WTC11 (cell line): Measurements from ENCODE around the gene SEH1L. TPM values are rescaled to one million over a fixed set of nuclear protein-coding genes. Genes with fewer than 3 reads are reported as not detected.

Source experiments
- ATAC-seq: fragments of 200-7000 bp; cut with Tn5 transposase; 2 replicates; pipeline ENCODE4 v1.10.0; 2021; ENCODE audit warnings: mild to moderate bottlenecking, moderate library complexity
- CTCF ChIA-PET: fragments of 300-600 bp; sonication (Branson Sonifier 250); formaldehyde crosslinking; loops from one replicate; lab custom pipeline; 2021; ENCODE audit warnings: antibody characterized with exemption; lab: Charles Lee
- POLR2A ChIA-PET: fragments of 350-600 bp; sonication (Branson Sonifier 250); formaldehyde crosslinking; loops from one replicate; lab custom pipeline; 2021; ENCODE audit warnings: antibody characterized with exemption; lab: Charles Lee
- DNase-seq: peaks from one replicate; pipeline ENCODE4 v3.0.0; 2021; ENCODE audit warnings: low spot score
- H3K27ac Mint-ChIP-seq: 2 replicates; pipeline ENCODE4 v1.8.0; 2021; ENCODE audit warnings: mixed read lengths
- H3K27me3 Mint-ChIP-seq: 2 replicates; pipeline ENCODE4 v1.8.0; 2021; ENCODE audit warnings: low read depth, mild to moderate bottlenecking, moderate library complexity, mixed read lengths
- H3K36me3 Mint-ChIP-seq: 2 replicates; pipeline ENCODE4 v1.8.0; 2021; ENCODE audit warnings: mixed read lengths
- H3K4me1 Mint-ChIP-seq: 2 replicates; pipeline ENCODE4 v1.8.0; 2022; ENCODE audit warnings: mixed read lengths
- H3K4me3 Mint-ChIP-seq: 2 replicates; pipeline ENCODE4 v1.8.0; 2021; ENCODE audit warnings: mild to moderate bottlenecking, moderate library complexity, mixed read lengths
- H3K9me3 Mint-ChIP-seq: 2 replicates; pipeline ENCODE4 v1.8.0; 2021; ENCODE audit warnings: mixed read lengths
- ELF4 ChIP-seq: sonication (generic); formaldehyde crosslinking; IDR thresholded peaks from 2 replicates; pipeline ENCODE4 v1.8.1; 2022; ENCODE audit warnings: low read depth, mild to moderate bottlenecking, moderate library complexity, missing genetic modification reagents
- ESRRA ChIP-seq: sonication (generic); formaldehyde crosslinking; IDR thresholded peaks from 2 replicates; pipeline ENCODE4 v1.8.1; 2022; ENCODE audit warnings: mild to moderate bottlenecking, missing genetic modification reagents, borderline replicate concordance
- FOXP1 ChIP-seq: sonication (generic); formaldehyde crosslinking; IDR thresholded peaks from 2 replicates; pipeline ENCODE4 v1.8.0; 2022; ENCODE audit warnings: missing genetic modification reagents, mild to moderate bottlenecking, moderate library complexity, borderline replicate concordance
- GABPB1 ChIP-seq: sonication (generic); formaldehyde crosslinking; IDR thresholded peaks from 2 replicates; pipeline ENCODE4 v1.8.1; 2023; ENCODE audit warnings: mild to moderate bottlenecking, missing genetic modification reagents
- IRF2 ChIP-seq: sonication (generic); formaldehyde crosslinking; IDR thresholded peaks from 2 replicates; pipeline ENCODE4 v1.8.0; 2022; ENCODE audit warnings: low read depth, missing genetic modification reagents, borderline replicate concordance
- MYBL2 ChIP-seq: sonication (generic); formaldehyde crosslinking; IDR thresholded peaks from 2 replicates; pipeline ENCODE4 v1.8.1; 2023; ENCODE audit warnings: mild to moderate bottlenecking, moderate library complexity, missing genetic modification reagents
- NFATC4 ChIP-seq: fragments of 250-450 bp; sonication (Bioruptor Pico); IDR thresholded peaks from 2 replicates; pipeline ENCODE4 v1.9.0; 2021; ENCODE audit warnings: mild to moderate bottlenecking
- NFYB ChIP-seq: sonication (generic); formaldehyde crosslinking; conservative IDR thresholded peaks from 2 replicates; pipeline ENCODE4 v1.8.0; 2022; ENCODE audit warnings: low read depth, missing genetic modification reagents
- TP53 ChIP-seq: sonication (generic); formaldehyde crosslinking; IDR thresholded peaks from 2 replicates; pipeline ENCODE4 v1.8.1; 2023; ENCODE audit warnings: mild to moderate bottlenecking, missing genetic modification reagents
- ZNF317 ChIP-seq: sonication (generic); formaldehyde crosslinking; IDR thresholded peaks from 2 replicates; pipeline ENCODE4 v1.8.1; 2023; ENCODE audit warnings: low read depth, mild to moderate bottlenecking, moderate library complexity, missing genetic modification reagents, borderline replicate concordance
- ZNF671 ChIP-seq: fragments of 250-450 bp; sonication (Bioruptor Pico); IDR thresholded peaks from 2 replicates; pipeline ENCODE4 v1.8.0; 2021; ENCODE audit warnings: mild to moderate bottlenecking
- total RNA-seq: library from RNA; stranded (reverse); gene quantifications from 3 replicates; pipeline ENCODE4 v1.2.3, GENCODE V29; 2021
- TF ChIP-seq, protein P1 (sequence below): sonication (generic); formaldehyde crosslinking; IDR thresholded peaks from 2 replicates; pipeline ENCODE4 v1.8.1; 2022; ENCODE audit warnings: missing genetic modification reagents, borderline replicate concordance
- TF ChIP-seq, protein P2 (sequence below): sonication (generic); formaldehyde crosslinking; IDR thresholded peaks from 2 replicates; pipeline ENCODE4 v1.8.1; 2023; ENCODE audit warnings: mild to moderate bottlenecking, missing genetic modification reagents, borderline replicate concordance
- TF ChIP-seq, protein P3 (sequence below): sonication (generic); formaldehyde crosslinking; IDR thresholded peaks from 2 replicates; pipeline ENCODE4 v1.8.1; 2022; ENCODE audit warnings: mild to moderate bottlenecking, missing genetic modification reagents, moderate library complexity, borderline replicate concordance
- TF ChIP-seq, protein P4 (sequence below): sonication (generic); formaldehyde crosslinking; IDR thresholded peaks from 2 replicates; pipeline ENCODE4 v1.8.0; 2023; ENCODE audit warnings: missing genetic modification reagents
- TF ChIP-seq, protein P5 (sequence below): sonication (generic); formaldehyde crosslinking; IDR thresholded peaks from 2 replicates; pipeline ENCODE4 v1.8.1; 2023; ENCODE audit warnings: mild to moderate bottlenecking, missing genetic modification reagents, moderate library complexity
- TF ChIP-seq, protein P6 (sequence below): fragments of 250-450 bp; sonication (Bioruptor Pico); IDR thresholded peaks from 2 replicates; pipeline ENCODE4 v1.9.0; 2021; ENCODE audit warnings: moderate library complexity, mild to moderate bottlenecking, inconsistent platforms, borderline replicate concordance
- TF ChIP-seq, protein P7 (sequence below): fragments of 250-450 bp; sonication (Bioruptor Pico); IDR thresholded peaks from 2 replicates; pipeline ENCODE4 v1.8.0; 2021; ENCODE audit warnings: mild to moderate bottlenecking
- TF ChIP-seq, protein P8 (sequence below): fragments of 200-600 bp; IDR thresholded peaks from 2 replicates; pipeline ENCODE4 v1.8.0; 2022; ENCODE audit warnings: antibody characterized with exemption

SEH1L gene
- total RNA-seq, 1 experiment from 2014 or later: 75.5 TPM

DNA sequence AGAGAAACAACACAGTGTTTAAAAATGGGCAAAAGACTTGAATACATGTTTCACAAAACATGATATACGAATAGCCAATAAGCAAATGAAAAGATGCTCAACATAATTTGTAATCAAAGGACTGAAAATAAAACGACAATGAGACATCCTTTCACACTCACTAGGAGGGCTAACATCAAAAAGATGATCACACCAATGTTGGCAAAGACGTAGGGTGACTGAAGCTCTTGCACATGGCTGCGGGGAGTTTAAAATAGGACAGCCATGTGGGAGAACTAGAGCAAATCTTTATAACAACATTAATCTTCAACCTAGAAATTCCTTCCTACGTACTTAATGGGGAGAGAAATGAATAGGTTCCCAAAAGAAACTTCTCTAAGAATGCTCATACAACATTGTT, 19.2 kb upstream of the SEH1L start (continued):
- TF ChIP-seq, protein P1, sequence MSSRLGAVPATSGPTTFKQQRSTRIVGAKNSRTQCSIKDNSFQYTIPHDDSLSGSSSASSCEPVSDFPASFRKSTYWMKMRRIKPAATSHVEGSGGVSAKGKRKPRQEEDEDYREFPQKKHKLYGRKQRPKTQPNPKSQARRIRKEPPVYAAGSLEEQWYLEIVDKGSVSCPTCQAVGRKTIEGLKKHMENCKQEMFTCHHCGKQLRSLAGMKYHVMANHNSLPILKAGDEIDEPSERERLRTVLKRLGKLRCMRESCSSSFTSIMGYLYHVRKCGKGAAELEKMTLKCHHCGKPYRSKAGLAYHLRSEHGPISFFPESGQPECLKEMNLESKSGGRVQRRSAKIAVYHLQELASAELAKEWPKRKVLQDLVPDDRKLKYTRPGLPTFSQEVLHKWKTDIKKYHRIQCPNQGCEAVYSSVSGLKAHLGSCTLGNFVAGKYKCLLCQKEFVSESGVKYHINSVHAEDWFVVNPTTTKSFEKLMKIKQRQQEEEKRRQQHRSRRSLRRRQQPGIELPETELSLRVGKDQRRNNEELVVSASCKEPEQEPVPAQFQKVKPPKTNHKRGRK (CRISPR knock-in tag): no peak
- TF ChIP-seq, protein P2, sequence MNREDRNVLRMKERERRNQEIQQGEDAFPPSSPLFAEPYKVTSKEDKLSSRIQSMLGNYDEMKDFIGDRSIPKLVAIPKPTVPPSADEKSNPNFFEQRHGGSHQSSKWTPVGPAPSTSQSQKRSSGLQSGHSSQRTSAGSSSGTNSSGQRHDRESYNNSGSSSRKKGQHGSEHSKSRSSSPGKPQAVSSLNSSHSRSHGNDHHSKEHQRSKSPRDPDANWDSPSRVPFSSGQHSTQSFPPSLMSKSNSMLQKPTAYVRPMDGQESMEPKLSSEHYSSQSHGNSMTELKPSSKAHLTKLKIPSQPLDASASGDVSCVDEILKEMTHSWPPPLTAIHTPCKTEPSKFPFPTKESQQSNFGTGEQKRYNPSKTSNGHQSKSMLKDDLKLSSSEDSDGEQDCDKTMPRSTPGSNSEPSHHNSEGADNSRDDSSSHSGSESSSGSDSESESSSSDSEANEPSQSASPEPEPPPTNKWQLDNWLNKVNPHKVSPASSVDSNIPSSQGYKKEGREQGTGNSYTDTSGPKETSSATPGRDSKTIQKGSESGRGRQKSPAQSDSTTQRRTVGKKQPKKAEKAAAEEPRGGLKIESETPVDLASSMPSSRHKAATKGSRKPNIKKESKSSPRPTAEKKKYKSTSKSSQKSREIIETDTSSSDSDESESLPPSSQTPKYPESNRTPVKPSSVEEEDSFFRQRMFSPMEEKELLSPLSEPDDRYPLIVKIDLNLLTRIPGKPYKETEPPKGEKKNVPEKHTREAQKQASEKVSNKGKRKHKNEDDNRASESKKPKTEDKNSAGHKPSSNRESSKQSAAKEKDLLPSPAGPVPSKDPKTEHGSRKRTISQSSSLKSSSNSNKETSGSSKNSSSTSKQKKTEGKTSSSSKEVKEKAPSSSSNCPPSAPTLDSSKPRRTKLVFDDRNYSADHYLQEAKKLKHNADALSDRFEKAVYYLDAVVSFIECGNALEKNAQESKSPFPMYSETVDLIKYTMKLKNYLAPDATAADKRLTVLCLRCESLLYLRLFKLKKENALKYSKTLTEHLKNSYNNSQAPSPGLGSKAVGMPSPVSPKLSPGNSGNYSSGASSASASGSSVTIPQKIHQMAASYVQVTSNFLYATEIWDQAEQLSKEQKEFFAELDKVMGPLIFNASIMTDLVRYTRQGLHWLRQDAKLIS (CRISPR knock-in tag): no peak
- TF ChIP-seq TP53 (no peak), IRF2 (CRISPR knock-in tag) (no peak)

DNA sequence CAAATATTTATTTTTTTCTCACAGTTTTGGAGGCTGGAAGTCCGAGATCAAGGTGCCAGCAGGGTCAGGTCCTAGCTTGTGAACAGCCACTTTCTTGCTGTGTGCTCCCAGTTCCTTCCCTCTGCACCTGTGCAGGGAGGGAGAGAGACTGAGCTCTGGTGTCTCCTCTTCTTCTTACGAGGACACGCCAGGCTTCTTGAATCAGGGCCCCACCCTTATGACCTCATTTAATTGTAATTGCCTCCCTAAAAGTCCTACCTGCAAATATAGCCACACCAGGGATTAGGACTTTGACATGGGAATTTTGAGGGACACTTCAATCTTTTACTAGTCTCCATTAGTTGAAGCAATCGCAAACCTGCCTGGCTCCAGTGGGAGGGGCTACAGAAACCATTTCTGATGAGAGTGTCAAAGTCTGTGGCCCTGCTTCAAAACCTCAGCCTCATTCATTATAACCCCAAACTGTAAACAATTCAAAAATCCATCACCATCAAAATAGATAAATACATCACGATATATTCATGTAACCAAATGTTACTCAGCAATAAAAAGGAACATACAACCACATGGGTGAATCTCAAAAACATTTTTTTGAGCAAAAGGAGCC, 18.2 kb upstream of the SEH1L start:
- H3K9me3 Mint-ChIP-seq: no peaks in the 10 kb centered on the region
- no peak overlapping the region for H3K4me3 Mint-ChIP-seq
- no peaks in the 10 kb centered on the region for H3K27me3 Mint-ChIP-seq
- H3K27ac Mint-ChIP-seq: no peak overlapping the region
- TF ChIP-seq MYBL2 (CRISPR knock-in tag) (no peak), ZNF671 (CRISPR knock-in tag) (no peak), NFATC4 (no peak), ESRRA (CRISPR knock-in tag) (no peak), GABPB1 (CRISPR knock-in tag) (no peak), ELF4 (CRISPR knock-in tag) (no peak), FOXP1 (CRISPR knock-in tag) (no peak), NFYB (CRISPR knock-in tag) (no peak), ZNF317 (CRISPR knock-in tag) (no peak)
- TF ChIP-seq, protein P3, sequence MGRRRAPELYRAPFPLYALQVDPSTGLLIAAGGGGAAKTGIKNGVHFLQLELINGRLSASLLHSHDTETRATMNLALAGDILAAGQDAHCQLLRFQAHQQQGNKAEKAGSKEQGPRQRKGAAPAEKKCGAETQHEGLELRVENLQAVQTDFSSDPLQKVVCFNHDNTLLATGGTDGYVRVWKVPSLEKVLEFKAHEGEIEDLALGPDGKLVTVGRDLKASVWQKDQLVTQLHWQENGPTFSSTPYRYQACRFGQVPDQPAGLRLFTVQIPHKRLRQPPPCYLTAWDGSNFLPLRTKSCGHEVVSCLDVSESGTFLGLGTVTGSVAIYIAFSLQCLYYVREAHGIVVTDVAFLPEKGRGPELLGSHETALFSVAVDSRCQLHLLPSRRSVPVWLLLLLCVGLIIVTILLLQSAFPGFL (CRISPR knock-in tag): no peak
- TF ChIP-seq, protein P4, sequence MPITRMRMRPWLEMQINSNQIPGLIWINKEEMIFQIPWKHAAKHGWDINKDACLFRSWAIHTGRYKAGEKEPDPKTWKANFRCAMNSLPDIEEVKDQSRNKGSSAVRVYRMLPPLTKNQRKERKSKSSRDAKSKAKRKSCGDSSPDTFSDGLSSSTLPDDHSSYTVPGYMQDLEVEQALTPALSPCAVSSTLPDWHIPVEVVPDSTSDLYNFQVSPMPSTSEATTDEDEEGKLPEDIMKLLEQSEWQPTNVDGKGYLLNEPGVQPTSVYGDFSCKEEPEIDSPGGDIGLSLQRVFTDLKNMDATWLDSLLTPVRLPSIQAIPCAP (CRISPR knock-in tag): no peak
- TF ChIP-seq, protein P5, sequence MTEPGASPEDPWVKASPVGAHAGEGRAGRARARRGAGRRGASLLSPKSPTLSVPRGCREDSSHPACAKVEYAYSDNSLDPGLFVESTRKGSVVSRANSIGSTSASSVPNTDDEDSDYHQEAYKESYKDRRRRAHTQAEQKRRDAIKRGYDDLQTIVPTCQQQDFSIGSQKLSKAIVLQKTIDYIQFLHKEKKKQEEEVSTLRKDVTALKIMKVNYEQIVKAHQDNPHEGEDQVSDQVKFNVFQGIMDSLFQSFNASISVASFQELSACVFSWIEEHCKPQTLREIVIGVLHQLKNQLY (CRISPR knock-in tag): no peak
- TF ChIP-seq, protein P6, sequence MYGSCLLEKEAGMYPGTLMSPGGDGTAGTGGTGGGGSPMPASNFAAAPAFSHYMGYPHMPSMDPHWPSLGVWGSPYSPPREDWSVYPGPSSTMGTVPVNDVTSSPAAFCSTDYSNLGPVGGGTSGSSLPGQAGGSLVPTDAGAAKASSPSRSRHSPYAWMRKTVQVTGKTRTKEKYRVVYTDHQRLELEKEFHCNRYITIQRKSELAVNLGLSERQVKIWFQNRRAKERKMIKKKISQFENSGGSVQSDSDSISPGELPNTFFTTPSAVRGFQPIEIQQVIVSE (CRISPR knock-in tag): no peak
- TF ChIP-seq, protein P7, sequence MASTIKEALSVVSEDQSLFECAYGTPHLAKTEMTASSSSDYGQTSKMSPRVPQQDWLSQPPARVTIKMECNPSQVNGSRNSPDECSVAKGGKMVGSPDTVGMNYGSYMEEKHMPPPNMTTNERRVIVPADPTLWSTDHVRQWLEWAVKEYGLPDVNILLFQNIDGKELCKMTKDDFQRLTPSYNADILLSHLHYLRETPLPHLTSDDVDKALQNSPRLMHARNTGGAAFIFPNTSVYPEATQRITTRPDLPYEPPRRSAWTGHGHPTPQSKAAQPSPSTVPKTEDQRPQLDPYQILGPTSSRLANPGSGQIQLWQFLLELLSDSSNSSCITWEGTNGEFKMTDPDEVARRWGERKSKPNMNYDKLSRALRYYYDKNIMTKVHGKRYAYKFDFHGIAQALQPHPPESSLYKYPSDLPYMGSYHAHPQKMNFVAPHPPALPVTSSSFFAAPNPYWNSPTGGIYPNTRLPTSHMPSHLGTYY (CRISPR knock-in tag): no peak
- TF ChIP-seq, protein P8, sequence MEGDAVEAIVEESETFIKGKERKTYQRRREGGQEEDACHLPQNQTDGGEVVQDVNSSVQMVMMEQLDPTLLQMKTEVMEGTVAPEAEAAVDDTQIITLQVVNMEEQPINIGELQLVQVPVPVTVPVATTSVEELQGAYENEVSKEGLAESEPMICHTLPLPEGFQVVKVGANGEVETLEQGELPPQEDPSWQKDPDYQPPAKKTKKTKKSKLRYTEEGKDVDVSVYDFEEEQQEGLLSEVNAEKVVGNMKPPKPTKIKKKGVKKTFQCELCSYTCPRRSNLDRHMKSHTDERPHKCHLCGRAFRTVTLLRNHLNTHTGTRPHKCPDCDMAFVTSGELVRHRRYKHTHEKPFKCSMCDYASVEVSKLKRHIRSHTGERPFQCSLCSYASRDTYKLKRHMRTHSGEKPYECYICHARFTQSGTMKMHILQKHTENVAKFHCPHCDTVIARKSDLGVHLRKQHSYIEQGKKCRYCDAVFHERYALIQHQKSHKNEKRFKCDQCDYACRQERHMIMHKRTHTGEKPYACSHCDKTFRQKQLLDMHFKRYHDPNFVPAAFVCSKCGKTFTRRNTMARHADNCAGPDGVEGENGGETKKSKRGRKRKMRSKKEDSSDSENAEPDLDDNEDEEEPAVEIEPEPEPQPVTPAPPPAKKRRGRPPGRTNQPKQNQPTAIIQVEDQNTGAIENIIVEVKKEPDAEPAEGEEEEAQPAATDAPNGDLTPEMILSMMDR: no peak
- ChIA-PET CTCF (no interaction called here), POLR2A (no interaction called here)
- ATAC-seq (no peak), DNase-seq (no peak)
- no peaks in the 10 kb centered on the region for H3K36me3 Mint-ChIP-seq
- peaks cover 6% of the 10 kb centered on the region for H3K4me1 Mint-ChIP-seq
